ENCODE results near the gene ADGRL1.
A peak's percentile ranks its signal among the peaks of the same experiment; 100 is the strongest.

DNA sequence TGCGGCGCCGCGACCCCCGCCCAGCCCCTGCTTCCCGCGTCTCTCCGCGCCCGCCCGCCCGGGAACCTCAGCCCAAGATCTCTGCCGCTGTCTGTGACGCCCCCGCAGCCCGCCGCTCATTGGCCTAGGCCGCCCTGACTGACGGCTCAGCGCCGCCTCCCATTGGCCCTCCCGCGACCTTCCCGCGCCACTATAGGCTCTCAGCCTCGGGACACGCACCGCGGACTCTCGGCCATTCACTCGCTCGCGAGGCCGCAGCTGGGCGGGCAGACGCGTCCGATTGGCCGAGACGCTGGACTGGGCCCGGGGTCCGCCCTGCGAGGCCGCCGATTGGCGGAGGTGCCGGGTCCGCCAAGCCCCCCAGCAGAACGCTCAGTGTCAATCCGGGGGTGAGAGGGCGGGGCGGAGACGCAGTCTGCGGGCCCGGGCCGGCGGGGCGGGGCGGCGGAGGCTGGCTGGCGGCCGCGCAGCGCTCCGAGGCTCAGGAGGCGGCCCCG, 88.3 kb downstream of the ADGRL1 start, which contains the start of gene PRKACA:
- TF ChIP-seq, protein P1, sequence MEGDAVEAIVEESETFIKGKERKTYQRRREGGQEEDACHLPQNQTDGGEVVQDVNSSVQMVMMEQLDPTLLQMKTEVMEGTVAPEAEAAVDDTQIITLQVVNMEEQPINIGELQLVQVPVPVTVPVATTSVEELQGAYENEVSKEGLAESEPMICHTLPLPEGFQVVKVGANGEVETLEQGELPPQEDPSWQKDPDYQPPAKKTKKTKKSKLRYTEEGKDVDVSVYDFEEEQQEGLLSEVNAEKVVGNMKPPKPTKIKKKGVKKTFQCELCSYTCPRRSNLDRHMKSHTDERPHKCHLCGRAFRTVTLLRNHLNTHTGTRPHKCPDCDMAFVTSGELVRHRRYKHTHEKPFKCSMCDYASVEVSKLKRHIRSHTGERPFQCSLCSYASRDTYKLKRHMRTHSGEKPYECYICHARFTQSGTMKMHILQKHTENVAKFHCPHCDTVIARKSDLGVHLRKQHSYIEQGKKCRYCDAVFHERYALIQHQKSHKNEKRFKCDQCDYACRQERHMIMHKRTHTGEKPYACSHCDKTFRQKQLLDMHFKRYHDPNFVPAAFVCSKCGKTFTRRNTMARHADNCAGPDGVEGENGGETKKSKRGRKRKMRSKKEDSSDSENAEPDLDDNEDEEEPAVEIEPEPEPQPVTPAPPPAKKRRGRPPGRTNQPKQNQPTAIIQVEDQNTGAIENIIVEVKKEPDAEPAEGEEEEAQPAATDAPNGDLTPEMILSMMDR (IDR thresholded peaks at IDR 0.05 in 4 of 5, conservative IDR thresholded peaks at IDR 0.05 in 1 of 5): no peak
- peak; percentile 76 to 87 for TF ChIP-seq POLR2A (IDR thresholded peaks at IDR 0.05)
